Astrocyte of the cerebellum (primary cell): ENCODE results near the gene GMPR2.

ENCODE experiments used
- DNase-seq: peaks from one replicate; pipeline ENCODE4 v3.0.0-alpha.2; 2011; ENCODE audit warnings: low read depth
- H3K4me3 ChIP-seq: 2 replicates; pipeline ENCODE4 v1.5.1; 2011; ENCODE audit warnings: mild to moderate bottlenecking, low read depth, low read length, moderate library complexity
- in situ Hi-C: cut with HindIII; loops from 2 replicates; pipeline ENCODE4 v1.10.0; 2017; ENCODE audit warnings: low sequenced_read_pairs
- TF ChIP-seq, protein P1 (sequence below): IDR thresholded peaks from 2 replicates; pipeline ENCODE4 v1.5.1; 2012; ENCODE audit warnings: low read length, low read depth, moderate library complexity, mild to moderate bottlenecking; ENCODE audit errors: missing control alignments

GMPR2 gene

DNA sequence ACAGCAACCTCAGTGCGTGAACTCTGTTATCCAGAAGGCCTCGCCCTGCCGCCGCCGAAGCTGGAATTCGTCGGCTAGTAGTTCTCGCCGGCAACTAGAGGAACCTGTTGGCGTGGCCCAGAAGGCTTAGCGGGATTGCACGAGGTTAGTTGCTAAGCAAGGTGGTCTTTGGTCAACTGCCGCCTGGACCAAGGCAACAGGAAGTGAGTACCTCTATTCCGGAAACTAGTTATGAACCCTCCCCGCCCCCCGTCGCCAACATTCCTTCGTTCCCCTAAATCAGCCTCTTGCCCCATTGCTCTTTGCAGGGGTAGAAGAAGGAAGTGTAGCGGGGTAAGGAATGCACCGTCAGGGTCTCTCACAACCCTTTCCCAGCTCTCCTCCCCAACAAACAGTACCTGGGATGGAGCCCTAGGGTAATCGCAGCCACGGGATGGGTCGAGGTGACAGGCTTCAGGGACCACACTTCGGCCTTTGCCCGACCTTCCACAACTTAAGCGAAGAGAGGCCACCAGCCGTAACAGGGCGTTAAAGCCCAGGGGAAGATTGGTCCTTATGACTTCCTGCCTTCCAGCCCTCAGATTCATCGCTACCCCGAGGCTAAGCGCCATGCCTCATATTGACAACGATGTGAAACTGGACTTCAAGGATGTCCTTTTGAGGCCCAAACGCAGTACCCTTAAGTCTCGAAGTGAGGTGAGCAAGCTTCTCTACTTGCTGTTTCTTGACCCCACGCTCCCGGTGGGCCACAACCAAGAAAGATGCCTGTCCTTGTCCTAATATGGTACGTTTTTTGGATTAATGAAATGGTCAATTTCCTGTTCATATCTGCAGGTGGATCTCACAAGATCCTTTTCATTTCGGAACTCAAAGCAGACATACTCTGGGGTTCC is at the start of gene GMPR2:
GMPR2 (plus strand) TSS at position 285 of the 893 bp plus-strand sequence; CDS start at position 610, 325 bp downstream.
- DNase-seq = no peak
- TF ChIP-seq, protein P1, sequence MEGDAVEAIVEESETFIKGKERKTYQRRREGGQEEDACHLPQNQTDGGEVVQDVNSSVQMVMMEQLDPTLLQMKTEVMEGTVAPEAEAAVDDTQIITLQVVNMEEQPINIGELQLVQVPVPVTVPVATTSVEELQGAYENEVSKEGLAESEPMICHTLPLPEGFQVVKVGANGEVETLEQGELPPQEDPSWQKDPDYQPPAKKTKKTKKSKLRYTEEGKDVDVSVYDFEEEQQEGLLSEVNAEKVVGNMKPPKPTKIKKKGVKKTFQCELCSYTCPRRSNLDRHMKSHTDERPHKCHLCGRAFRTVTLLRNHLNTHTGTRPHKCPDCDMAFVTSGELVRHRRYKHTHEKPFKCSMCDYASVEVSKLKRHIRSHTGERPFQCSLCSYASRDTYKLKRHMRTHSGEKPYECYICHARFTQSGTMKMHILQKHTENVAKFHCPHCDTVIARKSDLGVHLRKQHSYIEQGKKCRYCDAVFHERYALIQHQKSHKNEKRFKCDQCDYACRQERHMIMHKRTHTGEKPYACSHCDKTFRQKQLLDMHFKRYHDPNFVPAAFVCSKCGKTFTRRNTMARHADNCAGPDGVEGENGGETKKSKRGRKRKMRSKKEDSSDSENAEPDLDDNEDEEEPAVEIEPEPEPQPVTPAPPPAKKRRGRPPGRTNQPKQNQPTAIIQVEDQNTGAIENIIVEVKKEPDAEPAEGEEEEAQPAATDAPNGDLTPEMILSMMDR = no peak

DNA sequence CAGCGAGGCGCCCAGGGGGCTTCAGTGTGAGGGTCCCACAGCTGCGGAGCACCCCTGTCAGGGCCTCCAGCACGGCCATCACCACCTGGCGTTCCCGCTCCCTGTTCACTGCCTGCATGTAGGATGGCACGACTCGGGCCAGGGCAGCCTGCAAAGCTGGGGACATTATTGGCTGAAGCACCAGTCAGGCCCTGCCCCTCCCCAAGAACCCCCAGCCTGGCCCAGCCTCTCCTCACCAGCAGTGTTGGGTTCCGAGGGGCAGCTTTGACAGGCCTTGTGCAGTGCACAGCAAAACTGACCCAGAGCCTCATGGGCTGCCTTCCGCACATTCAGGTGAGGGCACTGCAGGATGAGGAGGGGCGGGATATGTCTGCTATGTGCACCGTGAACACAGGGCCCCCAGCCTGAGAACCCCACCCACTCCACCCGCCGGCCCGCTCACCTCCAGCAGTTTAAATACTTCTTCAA is 49.7 kb upstream of the GMPR2 start:
- no peak overlapping the region for H3K4me3 ChIP-seq
- DNase-seq = no peak
- in situ Hi-C loops = no loop called here
- TF ChIP-seq, protein P1 = no peak

More for the DNA sequence above, at the start of gene GMPR2:
- in situ Hi-C loops = no loop called here
- H3K4me3 ChIP-seq = peak within 1 kb of the TSS; percentile 76

DNA sequence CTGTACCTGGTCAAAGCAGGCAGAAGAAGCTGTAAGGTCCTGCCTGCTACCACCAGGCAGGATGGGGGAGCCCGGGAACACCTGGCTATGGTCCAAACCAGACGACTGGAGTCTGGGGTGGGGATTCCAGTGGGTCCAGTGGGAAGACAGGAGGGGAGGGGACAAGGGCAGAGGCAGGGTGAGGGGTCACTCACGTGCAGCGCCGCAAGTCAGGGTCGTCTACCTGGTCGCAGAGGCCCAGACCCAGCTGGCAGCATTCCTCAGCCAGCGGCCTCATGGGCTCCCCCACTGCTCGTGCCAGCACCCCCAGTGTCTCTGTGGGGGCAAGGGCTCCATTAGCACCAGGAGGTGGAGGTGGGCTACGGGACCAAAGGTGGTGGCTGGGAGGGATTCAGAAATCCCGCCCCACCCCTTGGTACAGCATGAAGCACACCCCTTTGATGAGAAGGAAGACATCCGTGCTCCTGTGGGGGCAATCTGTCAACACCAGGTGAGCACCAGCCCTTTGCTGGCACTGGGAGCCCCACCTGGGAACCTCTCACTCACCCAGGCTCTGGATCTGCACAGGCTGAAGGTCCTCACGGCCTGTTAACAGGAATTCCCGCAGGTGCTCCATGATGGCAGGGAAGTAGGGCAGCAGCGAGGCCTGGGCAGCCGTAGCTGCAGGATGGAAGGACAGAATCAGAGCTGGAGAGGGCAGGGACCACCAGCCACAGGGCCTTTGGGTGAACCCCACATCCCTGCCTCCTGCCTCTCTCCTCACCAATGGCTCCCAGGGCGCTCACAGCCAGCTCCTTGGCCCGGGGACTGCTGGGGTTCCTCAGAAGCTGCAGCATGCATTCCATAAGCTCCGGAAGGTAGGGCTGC is 48.4 kb upstream of the GMPR2 start:
- TF ChIP-seq, protein P1 = no peak
- no peak for DNase-seq
- in situ Hi-C loops = no loop called here
- no peak overlapping the region for H3K4me3 ChIP-seq

DNA sequence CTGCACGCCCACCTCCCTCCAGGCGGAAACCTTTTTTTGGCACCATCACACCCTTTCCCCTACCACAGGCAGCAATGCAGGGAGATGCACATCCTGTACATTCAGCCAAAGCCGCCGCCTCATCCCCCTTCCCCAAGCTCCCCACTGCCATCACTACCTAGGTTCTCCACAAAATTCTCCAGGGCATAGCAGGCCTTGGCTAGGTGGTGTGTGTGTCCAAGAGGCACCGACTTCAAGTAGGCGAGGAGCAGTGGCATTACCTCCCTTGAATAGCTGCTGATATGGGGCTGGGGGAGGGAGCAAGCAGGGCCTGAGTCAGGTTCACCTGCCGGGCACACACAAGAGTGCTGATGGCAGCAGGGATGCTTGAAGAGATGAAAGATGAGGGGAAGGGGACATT is 47.7 kb upstream of the GMPR2 start:
- in situ Hi-C loops = no loop called here
- no peak for DNase-seq
- no peak overlapping the region for H3K4me3 ChIP-seq
- TF ChIP-seq, protein P1 = no peak

DNA sequence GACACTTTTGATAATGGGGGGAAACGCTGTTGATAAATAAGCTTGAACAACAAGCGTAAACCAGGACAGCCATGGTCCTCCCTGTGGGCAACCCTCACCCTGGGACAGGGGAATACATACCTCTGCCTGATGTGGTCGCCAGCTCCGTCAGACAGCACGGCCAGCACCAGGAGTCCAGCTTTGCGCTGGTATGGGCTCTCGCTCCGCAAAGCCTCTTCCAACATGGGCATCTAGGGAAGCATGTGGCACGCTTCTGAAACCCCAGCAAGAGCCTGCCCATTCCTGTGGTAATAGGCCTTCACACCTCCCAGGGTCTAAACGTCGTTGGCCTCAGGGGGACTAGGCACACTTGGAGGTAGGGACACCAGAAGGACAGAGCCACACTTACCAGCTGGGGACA is 47.0 kb upstream of the GMPR2 start:
- in situ Hi-C loops = no loop called here
- DNase-seq = no peak
- H3K4me3 ChIP-seq = no peak overlapping the region
- TF ChIP-seq, protein P1 = no peak

DNA sequence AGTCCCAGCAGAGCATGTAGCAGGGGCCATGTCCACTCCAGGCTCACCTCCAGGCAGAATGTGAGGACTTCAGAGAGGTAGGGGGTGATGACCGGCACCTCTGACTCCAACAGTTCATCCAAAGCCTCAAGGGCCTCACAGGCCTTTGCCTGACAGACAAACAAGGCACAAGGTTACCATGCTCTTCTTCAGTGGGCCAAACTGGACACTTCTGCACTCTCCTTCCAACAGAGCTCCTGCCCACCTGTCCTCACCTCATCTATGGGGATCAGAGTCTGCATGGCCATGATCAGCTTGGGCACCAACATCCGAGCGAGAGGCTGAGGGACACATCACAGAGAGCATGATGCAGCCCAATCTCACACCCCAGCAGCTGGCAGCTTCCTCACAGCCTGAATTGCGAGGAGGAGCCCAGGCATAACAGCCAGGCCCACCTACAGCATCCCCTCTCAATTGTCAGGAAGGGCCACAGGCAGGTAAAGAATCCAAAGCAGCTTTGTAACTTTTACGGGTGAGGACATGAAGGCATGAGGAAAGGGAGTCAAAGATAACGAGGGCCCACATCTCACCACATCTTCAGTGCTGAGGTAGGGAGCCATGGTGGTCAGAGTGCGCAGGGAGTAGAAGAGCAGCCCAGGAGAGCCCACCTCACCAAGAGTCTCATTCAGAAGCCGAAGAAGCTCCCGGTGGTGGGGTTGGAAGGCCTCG is 45.7 kb upstream of the GMPR2 start:
- no peak overlapping the region for H3K4me3 ChIP-seq
- in situ Hi-C loops = no loop called here
- TF ChIP-seq, protein P1 = no peak
- DNase-seq = no peak
